Ectodermal cell (in vitro differentiated cells): ENCODE data around the gene PCID2.

Source experiments
- H3K27ac ChIP-seq: 2 replicates; pipeline ENCODE4 v1.7.0; 2013; ENCODE audit warnings: mild to moderate bottlenecking, low read depth, low read length; ENCODE audit not compliant: insufficient read depth, poor library complexity, severe bottlenecking
- H3K27me3 ChIP-seq: 2 replicates; pipeline ENCODE4 v1.7.0; 2013; ENCODE audit warnings: mild to moderate bottlenecking, low read length; ENCODE audit not compliant: insufficient read depth, control insufficient read depth, poor library complexity, severe bottlenecking
- H3K36me3 ChIP-seq: one replicate; pipeline ENCODE4 v1.7.0; 2013; ENCODE audit warnings: low read length; ENCODE audit not compliant: control insufficient read depth, insufficient read depth
- H3K4me1 ChIP-seq: one replicate; pipeline ENCODE4 v1.7.0; 2013; ENCODE audit warnings: low read length; ENCODE audit not compliant: control insufficient read depth, insufficient read depth
- H3K4me3 ChIP-seq: 2 replicates; pipeline ENCODE4 v1.7.0; 2013; ENCODE audit warnings: low read depth, low read length, control low read depth; ENCODE audit not compliant: insufficient read depth
- H3K9me3 ChIP-seq: 2 replicates; pipeline ENCODE4 v1.7.0; 2013; ENCODE audit warnings: mild to moderate bottlenecking, low read length, moderate library complexity; ENCODE audit not compliant: control insufficient read depth
- WGBS, 2 experiments: methylation state at CpG; one replicate each; pipeline ENCODE4 v1.1.7; 2013; ENCODE audit warnings: missing lambda C conversion rate in 2 of 2; 5-methylcytosine and 5-hydroxymethylcytosine counted together

PCID2 gene

DNA sequence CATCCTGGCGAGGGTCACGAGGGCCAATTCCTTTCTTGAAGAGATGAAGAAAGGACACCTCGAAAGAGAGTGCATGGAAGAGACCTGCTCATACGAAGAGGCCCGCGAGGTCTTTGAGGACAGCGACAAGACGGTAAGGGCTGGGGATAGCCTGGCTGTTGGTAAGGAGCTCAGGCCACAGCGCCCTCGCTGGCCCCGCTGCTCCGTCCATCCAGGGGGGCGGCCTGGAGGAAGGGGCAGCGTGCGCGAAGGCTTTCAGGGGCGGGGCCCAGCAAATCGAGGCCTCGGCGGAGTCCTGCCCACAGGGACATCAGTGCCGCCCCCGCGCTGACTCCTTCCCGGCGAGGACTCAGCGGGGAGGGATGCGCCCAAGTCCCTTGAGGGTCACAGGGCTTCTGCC, 79.0 kb downstream of the PCID2 start:
- Histone ChIP-seq H3K9me3 (no peaks in the 10 kb centered on the region), H3K27ac (no peak overlapping the region), H3K4me1 (no peaks in the 10 kb centered on the region), H3K27me3 (no peaks in the 10 kb centered on the region), H3K36me3 (no peaks in the 10 kb centered on the region), H3K4me3 (no peak overlapping the region)
- 89 to 90% methylated on average over 26 to 27 of the region's 27 CpGs for WGBS, 2 experiments
